AG09309 (cell line): ENCODE data around the gene ZNF593OS.

ENCODE experiments used
- DNase-seq: peaks from one replicate; pipeline ENCODE4 v3.0.0-alpha.2; 2010; ENCODE audit warnings: low read depth
- H3K4me3 ChIP-seq: 2 replicates; pipeline ENCODE4 v1.5.1; 2011; ENCODE audit warnings: mild to moderate bottlenecking, low read depth, low read length, moderate library complexity; ENCODE audit not compliant: control insufficient read depth
- CTCF ChIP-seq: IDR thresholded peaks from 2 replicates; pipeline ENCODE4 v1.5.1; 2011; ENCODE audit warnings: mild to moderate bottlenecking, low read depth, low read length, inconsistent platforms; ENCODE audit not compliant: insufficient read depth, control insufficient read depth; ENCODE audit errors: missing control alignments

ZNF593OS gene

GRCh38 chr1:26195805-26196204 is 24.2 kb upstream of the ZNF593OS start:
- no peak for DNase-seq
- no peak for TF ChIP-seq CTCF
- no peak overlapping the region for H3K4me3 ChIP-seq

GRCh38 chr1:26191739-26192138 is 20.1 kb upstream of the ZNF593OS start:
- TF ChIP-seq CTCF, result no peak
- DNase-seq, result no peak
- no peak overlapping the region for H3K4me3 ChIP-seq

- no peak for DNase-seq
- peak; percentile 18 for TF ChIP-seq CTCF
- no peak within 1 kb of the TSS for H3K4me3 ChIP-seq
Measured at GRCh38 chr1:26190373-26190987, 18.8 kb upstream of the ZNF593OS start, which contains the start of gene CATSPER4. TSS of gene CATSPER4 (plus strand) at chr1:26190602. CDS start at chr1:26190628, 26 bp downstream.

GRCh38 chr1:26189751-26190275 is 18.2 kb upstream of the ZNF593OS start:
- no peak for TF ChIP-seq CTCF
- no peak for DNase-seq
- no peak overlapping the region for H3K4me3 ChIP-seq

GRCh38 chr1:26189331-26189730 is 17.7 kb upstream of the ZNF593OS start:
- no peak overlapping the region for H3K4me3 ChIP-seq
- no peak for TF ChIP-seq CTCF
- DNase-seq, result no peak

- H3K4me3 ChIP-seq, result no peak overlapping the region
- TF ChIP-seq CTCF, result no peak
- no peak for DNase-seq
Measured at GRCh38 chr1:26188477-26188876, 16.8 kb upstream of the ZNF593OS start.
